ENCODE data around the gene DCLK1. TPM values are rescaled to one million over a fixed set of nuclear protein-coding genes. Genes with fewer than 3 reads are reported as not detected.

Gene DCLK1
- total and polyA plus RNA-seq, 5 donors from 2014 or later, result not detected

- H3K4me1 Mint-ChIP-seq, result no peaks in the 10 kb centered on the region
Measured at GRCh38 chr13:36143738-36144137, 12.6 kb upstream of the DCLK1 start.

GRCh38 chr13:36142735-36143134 is 11.6 kb upstream of the DCLK1 start:
- H3K27ac ChIP-seq (ENCODE audit: insufficient read depth, low read length, poor library complexity, severe bottlenecking), result no peak overlapping the region
- no peaks in the 10 kb centered on the region for H3K36me3 ChIP-seq (ENCODE audit: control insufficient read depth, insufficient read depth, low read length)
- peaks cover 0 to 6% (median 1%) of the 10 kb centered on the region in 7 donors for H3K9me3 Mint-ChIP-seq
- no peaks in the 10 kb centered on the region for H3K36me3 Mint-ChIP-seq
- H3K4me3 ChIP-seq (ENCODE audit: low read depth, low read length), result no peak overlapping the region
- H3K4me1 Mint-ChIP-seq, result no peaks in the 10 kb centered on the region
- no peaks in the 10 kb centered on the region for H3K27me3 ChIP-seq (ENCODE audit: control insufficient read depth, insufficient read depth, low read length)
- DNase-seq (no peak), ATAC-seq (ENCODE audit: low read depth in 2 of 2) (no peak)
- H3K9me3 ChIP-seq (ENCODE audit: control insufficient read depth in 2 of 2, low read length in 2 of 2), result no peaks in the 10 kb centered on the region
- H3K4me3 Mint-ChIP-seq, result no peak overlapping the region
- no peaks in the 10 kb centered on the region for H3K27me3 Mint-ChIP-seq
- no peak overlapping the region for H3K27ac Mint-ChIP-seq
- H3K4me1 ChIP-seq (ENCODE audit: control insufficient read depth, insufficient read depth, low read length, poor library complexity, severe bottlenecking), result no peaks in the 10 kb centered on the region

More at GRCh38 chr13:36143738-36144137, 12.6 kb upstream of the DCLK1 start:
- H3K4me1 ChIP-seq (ENCODE audit: control insufficient read depth, insufficient read depth, low read length, poor library complexity, severe bottlenecking), result no peaks in the 10 kb centered on the region
- H3K9me3 ChIP-seq (ENCODE audit: control insufficient read depth in 2 of 2, low read length in 2 of 2), result no peaks in the 10 kb centered on the region
- no peaks in the 10 kb centered on the region for H3K36me3 ChIP-seq (ENCODE audit: control insufficient read depth, insufficient read depth, low read length)
- no peaks in the 10 kb centered on the region for H3K27me3 Mint-ChIP-seq
- H3K36me3 Mint-ChIP-seq, result no peaks in the 10 kb centered on the region
- H3K27ac Mint-ChIP-seq, result no peak overlapping the region
- ATAC-seq (ENCODE audit: low read depth in 2 of 2) (no peak), DNase-seq (no peak)
- no peak overlapping the region for H3K27ac ChIP-seq (ENCODE audit: insufficient read depth, low read length, poor library complexity, severe bottlenecking)
- no peak overlapping the region for H3K4me3 ChIP-seq (ENCODE audit: low read depth, low read length)
- no peaks in the 10 kb centered on the region for H3K27me3 ChIP-seq (ENCODE audit: control insufficient read depth, insufficient read depth, low read length)
- H3K4me3 Mint-ChIP-seq, result no peak overlapping the region
- H3K9me3 Mint-ChIP-seq, result peaks cover 0 to 4% (median 1%) of the 10 kb centered on the region in 7 donors

DNA sequence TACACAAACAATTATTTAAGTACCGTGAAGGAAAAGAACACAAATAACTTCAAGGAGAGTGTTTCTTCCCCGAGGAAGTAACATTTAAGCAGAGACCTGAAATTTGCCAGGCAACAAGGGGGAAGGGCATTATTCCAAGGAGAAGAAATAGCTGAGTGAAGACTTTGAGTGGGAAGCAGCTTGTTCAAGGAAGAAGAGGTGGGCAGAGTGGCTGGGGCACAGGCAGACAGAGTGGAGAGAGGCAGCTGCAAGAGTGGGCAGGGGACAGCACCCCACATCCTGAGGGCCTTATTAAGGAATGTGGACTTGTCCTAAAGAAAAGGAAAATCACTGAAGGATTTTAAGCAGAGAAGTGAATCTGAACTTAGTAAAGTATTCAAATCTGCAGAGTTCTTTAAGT is 4.7 kb upstream of the DCLK1 start:
- Mint-ChIP-seq H3K27me3 (peaks cover 4% of the 10 kb centered on the region), H3K27ac (no peak overlapping the region), H3K9me3 (peaks cover 0 to 4% (median 2%) of the 10 kb centered on the region in 7 donors), H3K4me3 (peak overlapping the region in 1 of 4 donors; percentile 81), H3K36me3 (no peaks in the 10 kb centered on the region), H3K4me1 (no peaks in the 10 kb centered on the region)
- no peaks in the 10 kb centered on the region for H3K36me3 ChIP-seq (ENCODE audit: control insufficient read depth, insufficient read depth, low read length)
- no peak overlapping the region for H3K4me3 ChIP-seq (ENCODE audit: low read depth, low read length)
- no peak for ATAC-seq (ENCODE audit: low read depth in 2 of 2)
- no peak for DNase-seq
- no peak overlapping the region for H3K27ac ChIP-seq (ENCODE audit: insufficient read depth, low read length, poor library complexity, severe bottlenecking)
- H3K4me1 ChIP-seq (ENCODE audit: control insufficient read depth, insufficient read depth, low read length, poor library complexity, severe bottlenecking), result no peaks in the 10 kb centered on the region
- H3K27me3 ChIP-seq (ENCODE audit: control insufficient read depth, insufficient read depth, low read length), result no peaks in the 10 kb centered on the region
- no peaks in the 10 kb centered on the region for H3K9me3 ChIP-seq (ENCODE audit: control insufficient read depth in 2 of 2, low read length in 2 of 2)

DNA sequence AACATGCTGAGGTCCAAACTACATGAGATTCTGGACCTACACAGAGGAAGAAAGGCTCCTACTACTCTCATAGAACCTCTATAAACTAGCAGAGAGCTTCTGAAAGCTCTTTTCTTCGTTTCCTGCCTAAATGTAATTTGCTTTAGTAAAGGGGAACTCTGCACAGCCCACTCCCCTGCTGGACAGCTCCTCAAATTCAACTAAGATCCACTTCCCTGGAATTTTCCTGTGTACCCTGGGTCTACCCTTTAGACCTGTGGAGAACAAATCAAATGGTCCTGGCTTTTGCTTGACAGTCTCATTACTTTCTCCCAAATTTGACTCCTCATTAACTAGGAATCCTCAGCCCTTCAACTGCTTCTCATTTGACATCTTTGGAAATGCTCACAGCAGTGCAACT is 3.5 kb upstream of the DCLK1 start:
- peaks cover 0 to 5% (median 2%) of the 10 kb centered on the region in 7 donors for H3K9me3 Mint-ChIP-seq
- ATAC-seq (ENCODE audit: low read depth in 2 of 2), result no peak

DNA sequence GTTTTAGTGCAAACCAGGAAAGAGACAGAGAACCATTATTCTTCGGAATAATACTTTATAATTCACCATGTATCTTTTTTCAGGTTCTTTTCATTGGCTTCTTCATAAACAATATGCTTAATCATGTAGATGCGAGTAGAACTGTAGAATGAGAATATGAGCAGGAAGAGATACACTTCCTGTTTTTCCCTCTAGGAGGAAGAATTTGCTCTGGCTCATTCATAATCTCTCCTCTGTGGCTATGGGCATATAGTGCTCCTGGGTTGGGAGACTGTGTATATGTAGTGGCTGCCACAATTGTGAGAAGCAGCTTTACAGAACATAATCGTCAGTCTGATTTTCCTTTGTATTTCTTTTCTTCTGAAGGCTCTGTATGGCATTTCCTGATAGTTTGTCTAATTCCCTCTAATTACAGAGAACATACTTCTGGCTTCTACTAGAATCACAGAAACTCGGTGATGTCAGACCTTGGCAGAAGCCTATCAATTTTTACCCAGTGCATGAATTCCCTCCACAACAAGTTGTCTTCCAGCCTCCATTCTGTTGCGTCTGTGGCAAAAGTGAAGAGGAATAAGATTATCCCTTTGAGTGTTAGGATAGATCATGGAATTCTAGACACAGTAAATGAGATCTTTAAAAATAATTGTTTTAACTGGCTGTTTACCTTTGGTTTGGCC is 2.9 kb upstream of the DCLK1 start:
- DNase-seq (no peak), ATAC-seq (ENCODE audit: low read depth in 2 of 2) (no peak)
- Mint-ChIP-seq H3K36me3 (no peaks in the 10 kb centered on the region), H3K27ac (no peak overlapping the region), H3K4me3 (no peak overlapping the region), H3K9me3 (peaks cover 0 to 5% (median 2%) of the 10 kb centered on the region in 7 donors), H3K27me3 (peaks cover 8% of the 10 kb centered on the region), H3K4me1 (no peaks in the 10 kb centered on the region)
- no peaks in the 10 kb centered on the region for H3K4me1 ChIP-seq (ENCODE audit: control insufficient read depth, insufficient read depth, low read length, poor library complexity, severe bottlenecking)
- H3K36me3 ChIP-seq (ENCODE audit: control insufficient read depth, insufficient read depth, low read length), result no peaks in the 10 kb centered on the region
- H3K27me3 ChIP-seq (ENCODE audit: control insufficient read depth, insufficient read depth, low read length), result peaks cover 4% of the 10 kb centered on the region
- no peak overlapping the region for H3K4me3 ChIP-seq (ENCODE audit: low read depth, low read length)
- H3K27ac ChIP-seq (ENCODE audit: insufficient read depth, low read length, poor library complexity, severe bottlenecking), result no peak overlapping the region
- no peaks in the 10 kb centered on the region for H3K9me3 ChIP-seq (ENCODE audit: control insufficient read depth in 2 of 2, low read length in 2 of 2)

More for the DNA sequence above, 3.5 kb upstream of the DCLK1 start:
- Histone ChIP-seq H3K4me1 (ENCODE audit: control insufficient read depth, insufficient read depth, low read length, poor library complexity, severe bottlenecking) (no peaks in the 10 kb centered on the region), H3K4me3 (ENCODE audit: low read depth, low read length) (no peak overlapping the region), H3K27ac (ENCODE audit: insufficient read depth, low read length, poor library complexity, severe bottlenecking) (no peak overlapping the region), H3K27me3 (ENCODE audit: control insufficient read depth, insufficient read depth, low read length) (peaks cover under 1% of the 10 kb centered on the region), H3K36me3 (ENCODE audit: control insufficient read depth, insufficient read depth, low read length) (no peaks in the 10 kb centered on the region), H3K9me3 (ENCODE audit: control insufficient read depth in 2 of 2, low read length in 2 of 2) (no peaks in the 10 kb centered on the region)
- Mint-ChIP-seq H3K27ac (no peak overlapping the region), H3K4me3 (no peak overlapping the region), H3K36me3 (no peaks in the 10 kb centered on the region), H3K27me3 (peaks cover 8% of the 10 kb centered on the region), H3K4me1 (no peaks in the 10 kb centered on the region)
- DNase-seq, result no peak

- H3K27ac Mint-ChIP-seq, result no peak overlapping the region
- no peaks in the 10 kb centered on the region for H3K36me3 Mint-ChIP-seq
- DNase-seq (no peak), ATAC-seq (ENCODE audit: low read depth in 2 of 2) (no peak)
- H3K4me3 ChIP-seq (ENCODE audit: low read depth, low read length), result no peak overlapping the region
- no peaks in the 10 kb centered on the region for H3K36me3 ChIP-seq (ENCODE audit: control insufficient read depth, insufficient read depth, low read length)
- peaks cover 4% of the 10 kb centered on the region for H3K27me3 ChIP-seq (ENCODE audit: control insufficient read depth, insufficient read depth, low read length)
- no peaks in the 10 kb centered on the region for H3K4me1 ChIP-seq (ENCODE audit: control insufficient read depth, insufficient read depth, low read length, poor library complexity, severe bottlenecking)
- H3K27me3 Mint-ChIP-seq, result peaks cover 8% of the 10 kb centered on the region
- no peak overlapping the region for H3K27ac ChIP-seq (ENCODE audit: insufficient read depth, low read length, poor library complexity, severe bottlenecking)
- H3K4me1 Mint-ChIP-seq, result no peaks in the 10 kb centered on the region
- no peak overlapping the region for H3K4me3 Mint-ChIP-seq
- H3K9me3 Mint-ChIP-seq, result peaks cover 0 to 5% (median 0%) of the 10 kb centered on the region in 7 donors
- no peaks in the 10 kb centered on the region for H3K9me3 ChIP-seq (ENCODE audit: control insufficient read depth in 2 of 2, low read length in 2 of 2)
Measured at GRCh38 chr13:36132376-36132775, 1.2 kb upstream of the DCLK1 start.

DNA sequence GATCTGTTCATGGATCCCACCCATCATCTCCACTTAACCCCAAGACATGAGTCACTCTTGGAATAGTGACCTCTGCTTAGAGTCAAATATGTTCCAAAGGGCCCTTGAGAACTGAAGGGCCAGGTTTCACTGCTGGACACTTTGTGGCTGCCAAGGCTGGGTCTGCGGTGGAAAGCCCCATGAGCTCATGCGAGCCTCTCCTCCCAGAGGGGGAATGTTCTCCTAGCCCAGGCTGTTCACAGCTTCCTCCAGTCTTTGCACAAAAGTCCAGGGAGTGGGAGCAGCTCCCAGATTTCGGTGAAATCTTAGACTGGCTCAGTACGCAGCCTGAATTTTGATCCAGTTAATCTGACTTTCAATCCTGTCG is 732 bp upstream of the DCLK1 start:
- H3K27me3 Mint-ChIP-seq, result peaks cover 8% of the 10 kb centered on the region

DNA sequence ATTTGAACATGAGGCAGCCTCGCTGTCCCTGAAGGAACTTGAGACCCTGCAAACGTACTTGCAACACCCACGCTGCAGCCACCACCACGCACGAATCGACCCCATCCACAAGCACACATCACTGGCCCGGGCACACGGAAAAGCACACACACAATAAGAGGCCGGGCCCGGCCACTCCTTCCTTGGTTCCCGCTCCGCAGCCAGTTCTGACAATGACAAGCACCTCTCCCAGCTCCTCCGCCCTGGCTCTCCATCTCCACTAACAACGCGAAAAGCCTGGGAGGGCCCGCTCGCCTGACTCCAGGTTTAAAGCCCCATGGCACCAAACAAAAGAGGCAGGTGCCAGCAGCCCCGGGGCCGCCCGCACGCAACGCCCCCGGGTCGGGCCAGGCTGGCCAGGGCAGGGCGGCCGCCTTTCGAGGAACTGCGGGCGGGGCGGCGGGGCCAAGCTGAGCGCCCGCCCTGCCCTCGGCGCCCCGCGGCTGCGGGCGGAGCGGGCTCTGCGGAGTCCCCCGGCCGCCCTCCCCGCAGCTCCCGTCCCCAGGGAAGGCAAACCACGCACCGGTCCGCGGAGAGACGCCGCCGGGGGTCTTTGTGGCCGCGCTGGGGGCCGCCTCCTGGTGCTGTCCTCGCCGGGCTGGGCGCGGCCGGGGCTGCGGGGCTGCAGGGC is 495 bp downstream of the DCLK1 start:
- H3K9me3 Mint-ChIP-seq, result peaks cover 0 to 5% (median 0%) of the 10 kb centered on the region in 7 donors
- Histone ChIP-seq H3K4me1 (ENCODE audit: control insufficient read depth, insufficient read depth, low read length, poor library complexity, severe bottlenecking) (no peaks in the 10 kb centered on the region), H3K27ac (ENCODE audit: insufficient read depth, low read length, poor library complexity, severe bottlenecking) (no peak overlapping the region), H3K36me3 (ENCODE audit: control insufficient read depth, insufficient read depth, low read length) (no peaks in the 10 kb centered on the region), H3K4me3 (ENCODE audit: low read depth, low read length) (no peak overlapping the region), H3K27me3 (ENCODE audit: control insufficient read depth, insufficient read depth, low read length) (peaks cover 4% of the 10 kb centered on the region), H3K9me3 (ENCODE audit: control insufficient read depth in 2 of 2, low read length in 2 of 2) (no peaks in the 10 kb centered on the region)
- no peak overlapping the region for H3K27ac Mint-ChIP-seq
- H3K4me1 Mint-ChIP-seq, result no peaks in the 10 kb centered on the region
- no peaks in the 10 kb centered on the region for H3K36me3 Mint-ChIP-seq
- ATAC-seq (ENCODE audit: low read depth in 2 of 2) (no peak), DNase-seq (no peak)
- H3K27me3 Mint-ChIP-seq, result peaks cover 8% of the 10 kb centered on the region
- H3K4me3 Mint-ChIP-seq, result no peak overlapping the region

More for the DNA sequence above, 732 bp upstream of the DCLK1 start:
- H3K9me3 ChIP-seq (ENCODE audit: control insufficient read depth in 2 of 2, low read length in 2 of 2), result no peaks in the 10 kb centered on the region
- Mint-ChIP-seq H3K27ac (no peak overlapping the region), H3K4me1 (no peaks in the 10 kb centered on the region), H3K4me3 (no peak overlapping the region), H3K9me3 (peaks cover 0 to 5% (median 0%) of the 10 kb centered on the region in 7 donors), H3K36me3 (no peaks in the 10 kb centered on the region)
- no peak for ATAC-seq (ENCODE audit: low read depth in 2 of 2)
- no peak overlapping the region for H3K4me3 ChIP-seq (ENCODE audit: low read depth, low read length)
- DNase-seq, result no peak
- no peak overlapping the region for H3K27ac ChIP-seq (ENCODE audit: insufficient read depth, low read length, poor library complexity, severe bottlenecking)
- H3K4me1 ChIP-seq (ENCODE audit: control insufficient read depth, insufficient read depth, low read length, poor library complexity, severe bottlenecking), result no peaks in the 10 kb centered on the region
- H3K36me3 ChIP-seq (ENCODE audit: control insufficient read depth, insufficient read depth, low read length), result no peaks in the 10 kb centered on the region
- H3K27me3 ChIP-seq (ENCODE audit: control insufficient read depth, insufficient read depth, low read length), result peaks cover 4% of the 10 kb centered on the region
